Fibroblast of skin of left biceps (primary cell): ENCODE measurements around the gene CHI3L1.

Source experiments
- DNase-seq, 2 experiments: peaks; one replicate each; pipeline ENCODE4 v3.0.0-alpha.2; 2013; ENCODE audit warnings: low read depth in 2 of 2

CHI3L1 gene

GRCh38 chr1:203133970-203134725, 52.4 kb downstream of the CHI3L1 start:
- DNase-seq = peak; percentile 25 to 32

DNA sequence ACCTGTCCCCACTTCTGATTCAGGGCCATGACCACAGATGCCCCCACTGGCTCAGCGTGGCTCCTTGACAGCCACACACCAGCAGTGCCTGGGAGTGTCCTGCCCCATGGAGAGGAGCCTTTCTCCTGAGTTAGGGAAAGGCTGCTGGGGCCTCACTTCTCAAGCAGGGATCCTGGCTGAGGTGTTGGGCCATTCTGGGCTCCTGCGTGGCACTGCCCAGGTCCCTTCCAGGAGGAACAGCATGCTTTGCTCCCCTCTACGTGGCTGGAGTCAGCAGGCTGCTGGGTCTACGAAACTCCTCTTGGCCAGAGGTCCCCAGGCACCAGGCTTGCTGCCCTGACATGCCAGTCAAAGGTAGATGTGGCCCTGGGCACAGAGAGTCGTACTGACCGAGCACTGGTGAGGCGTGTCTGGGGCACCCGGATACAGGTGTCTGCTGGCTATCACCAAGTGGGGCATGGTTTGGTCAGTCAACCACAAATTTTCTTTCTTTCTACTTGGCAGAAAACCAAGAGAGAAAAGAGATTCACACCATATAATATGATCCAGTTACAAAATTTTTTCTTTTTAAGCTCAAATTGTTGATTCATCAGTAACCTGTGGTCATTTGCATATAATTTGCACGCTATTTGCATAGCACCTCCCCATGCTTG, 54.8 kb downstream of the CHI3L1 start:
- DNase-seq = no peak

DNA sequence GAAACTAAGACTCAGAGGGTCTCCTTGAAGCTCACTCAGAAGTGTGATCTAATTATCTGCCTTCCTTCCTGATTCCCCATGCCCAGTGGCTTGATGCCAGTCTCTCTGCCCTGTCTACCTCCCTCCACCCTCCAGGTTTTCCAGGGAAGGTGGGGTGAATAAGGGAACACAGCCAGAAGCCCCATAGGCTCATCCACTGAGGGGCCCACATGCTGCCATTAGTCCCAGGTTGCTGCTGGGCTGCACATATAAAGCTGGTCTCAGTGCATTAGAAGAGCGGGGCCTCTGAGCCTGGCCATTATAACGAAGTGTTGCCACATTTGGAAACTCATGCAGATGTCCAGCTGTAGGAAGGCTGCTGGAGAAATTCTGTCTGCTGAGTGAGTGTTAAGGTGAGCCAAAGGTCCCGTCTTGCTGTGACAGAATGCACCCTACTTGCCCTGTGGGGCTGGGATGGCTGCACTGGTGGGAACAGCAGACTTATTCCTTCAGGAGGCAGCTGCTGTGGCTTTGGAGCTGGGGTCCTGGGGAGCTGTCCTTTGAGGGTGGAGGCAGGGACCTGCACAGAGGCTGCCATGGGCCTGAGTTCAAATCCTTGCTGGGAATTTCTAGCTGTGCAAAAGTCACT, 56.0 kb downstream of the CHI3L1 start:
- DNase-seq = no peak

DNA sequence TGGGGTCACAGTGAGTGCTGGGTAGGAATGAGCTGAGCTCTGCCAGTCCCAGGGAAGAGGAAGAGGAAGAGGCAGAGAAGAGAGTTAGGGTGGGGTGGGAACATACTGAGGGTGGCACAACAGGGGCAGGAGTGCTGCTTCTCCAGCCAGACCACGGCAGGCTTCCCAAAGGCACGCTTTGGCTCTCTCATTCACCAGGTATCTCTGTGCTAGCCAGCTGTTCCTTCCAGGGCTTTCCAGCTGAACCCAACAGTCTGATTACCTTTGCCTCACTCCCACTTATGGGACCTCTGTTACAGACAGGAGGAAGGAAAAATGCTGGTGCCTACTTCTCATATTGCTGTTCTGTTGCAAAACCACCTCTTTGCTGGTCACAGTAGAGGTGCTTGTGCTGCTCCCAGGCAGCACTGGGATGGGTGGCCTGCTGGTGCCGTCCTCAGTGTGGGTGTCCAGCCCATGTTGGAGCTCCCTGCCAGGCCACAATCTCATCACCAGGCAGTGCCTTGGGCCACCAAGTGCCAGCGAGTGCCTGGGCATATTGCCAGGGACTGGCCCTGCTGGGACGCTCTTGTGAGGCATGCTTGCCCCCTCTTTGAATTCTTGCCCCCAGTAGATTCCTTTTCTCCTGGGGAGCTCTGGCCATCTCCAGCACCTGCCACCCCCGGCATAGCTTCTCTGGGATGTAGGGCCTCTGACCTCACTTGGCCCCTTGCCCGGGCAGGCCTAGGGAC, 56.8 kb downstream of the CHI3L1 start:
- DNase-seq = no peak
